CD1c-positive myeloid dendritic cell (primary cell): ENCODE measurements around the gene C11orf24.
"Not testable (repeated sequence)": the region's sequence is repeated elsewhere in the genome, so short reads cannot be mapped to it uniquely, and the experiment has no call there.

Experiments
- DNase-seq: peaks from one replicate; pipeline ENCODE4 v3.0.0-alpha.2; 2016; ENCODE audit errors: extremely low spot score

The C11orf24 gene

GRCh38 chr11:68299517-68299879 lies 27.7 kb upstream of the C11orf24 start:
- not testable (repeated sequence) for DNase-seq

GRCh38 chr11:68298659-68299516 lies 27.1 kb upstream of the C11orf24 start:
- no peak for DNase-seq

GRCh38 chr11:68297812-68298658 lies 26.3 kb upstream of the C11orf24 start:
- DNase-seq: peak; percentile 89

- no peak for DNase-seq
Observed at GRCh38 chr11:68297494-68297811, 25.7 kb upstream of the C11orf24 start.

- DNase-seq: no peak
Observed at GRCh38 chr11:68297052-68297378, 25.2 kb upstream of the C11orf24 start.

- no peak for DNase-seq
Observed at GRCh38 chr11:68296344-68297051, 24.7 kb upstream of the C11orf24 start.

- no peak for DNase-seq
Observed at GRCh38 chr11:68295940-68296339, 24.2 kb upstream of the C11orf24 start.

GRCh38 chr11:68295271-68295670 lies 23.5 kb upstream of the C11orf24 start:
- no peak for DNase-seq

- DNase-seq: no peak
Observed at GRCh38 chr11:68293708-68294107, 21.9 kb upstream of the C11orf24 start.

GRCh38 chr11:68289456-68289855 lies 17.7 kb upstream of the C11orf24 start:
- DNase-seq: no peak

- no peak for DNase-seq
Observed at GRCh38 chr11:68287419-68287818, 15.6 kb upstream of the C11orf24 start.

- not testable (repeated sequence) for DNase-seq
Observed at GRCh38 chr11:68284588-68284987, 12.8 kb upstream of the C11orf24 start.

- no peak for DNase-seq
Observed at GRCh38 chr11:68282861-68283230, 11.1 kb upstream of the C11orf24 start.

- peak; percentile 26 for DNase-seq
Observed at GRCh38 chr11:68282141-68282860, 10.5 kb upstream of the C11orf24 start.

- DNase-seq: no peak
Observed at GRCh38 chr11:68279676-68280075, 7.9 kb upstream of the C11orf24 start.

GRCh38 chr11:68276861-68277260 lies 5.1 kb upstream of the C11orf24 start:
- DNase-seq: no peak

GRCh38 chr11:68275721-68276507 lies 4.1 kb upstream of the C11orf24 start:
- DNase-seq: no peak

- DNase-seq: no peak
Observed at GRCh38 chr11:68274306-68274705, 2.5 kb upstream of the C11orf24 start.

- DNase-seq: no peak
Observed at GRCh38 chr11:68273026-68273738, 1.4 kb upstream of the C11orf24 start.

- DNase-seq: peak; percentile 68
Observed at GRCh38 chr11:68271023-68271780, 571 bp downstream of the C11orf24 start.
